Stimulated activated CD4-positive, alpha-beta T cell treated with anti-CD3 and anti-CD28 coated beads, Interleukin-2, amount 100 ng/mL, for 24 hours (primary cell): ENCODE measurements around the gene ANKRD44.

Source experiments
- DNase-seq, 2 donors: peaks; one replicate each; pipeline ENCODE4 v3.0.0-alpha.2; 2020

Gene ANKRD44

DNA sequence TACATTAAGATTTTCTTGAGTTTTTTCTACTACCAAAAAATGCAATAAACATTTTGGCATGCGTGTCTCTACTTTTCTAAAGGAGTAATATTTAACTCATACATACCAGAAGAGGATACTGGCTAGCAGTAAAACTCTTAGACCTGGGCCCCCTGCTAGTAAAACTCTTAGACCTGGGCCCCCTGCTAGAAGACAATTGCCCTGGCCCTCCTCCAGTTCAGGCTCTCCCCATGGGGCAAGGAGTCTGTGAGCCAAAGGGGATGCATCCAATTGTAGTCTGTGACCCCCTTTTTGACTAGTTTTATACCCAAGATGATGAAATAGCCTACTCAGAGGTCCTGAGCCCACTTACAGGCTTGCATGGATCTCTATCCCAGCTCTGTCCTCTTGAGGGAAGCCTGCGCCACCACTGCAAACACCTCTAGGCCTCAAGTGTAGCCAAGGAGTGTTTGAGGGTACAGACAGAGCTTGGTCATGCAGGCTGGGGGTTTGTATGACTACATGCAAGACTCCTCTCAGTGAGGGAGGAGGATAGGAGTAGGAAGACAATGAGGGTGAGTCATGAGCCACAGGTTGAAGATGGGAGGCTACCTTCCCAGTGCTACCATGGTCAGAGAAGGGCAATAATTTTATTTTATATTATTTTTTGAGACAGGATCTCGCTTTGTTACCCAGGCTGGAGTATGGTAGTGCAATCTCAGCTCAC, 338.9 kb downstream of the ANKRD44 start:
- no peak for DNase-seq

DNA sequence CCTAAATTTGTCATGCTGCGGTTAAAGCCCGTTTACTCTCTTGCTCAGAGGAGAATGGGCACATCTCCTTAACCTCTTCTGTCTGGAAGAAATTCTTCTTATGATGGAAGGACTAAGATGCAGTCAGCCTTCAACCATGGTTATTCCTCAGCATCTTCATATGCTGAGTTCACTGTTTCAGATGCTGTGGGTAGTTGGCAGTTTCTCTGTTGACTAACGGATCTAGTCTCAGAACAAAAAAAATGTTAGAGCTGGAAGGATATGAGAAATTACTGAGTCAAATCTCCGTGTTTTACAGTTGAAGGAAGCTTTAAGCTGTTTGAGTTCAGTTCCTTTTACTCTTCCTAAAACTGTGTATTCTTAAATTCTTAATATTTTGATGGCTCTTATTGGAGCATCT, 340.5 kb downstream of the ANKRD44 start:
- DNase-seq = no peak

DNA sequence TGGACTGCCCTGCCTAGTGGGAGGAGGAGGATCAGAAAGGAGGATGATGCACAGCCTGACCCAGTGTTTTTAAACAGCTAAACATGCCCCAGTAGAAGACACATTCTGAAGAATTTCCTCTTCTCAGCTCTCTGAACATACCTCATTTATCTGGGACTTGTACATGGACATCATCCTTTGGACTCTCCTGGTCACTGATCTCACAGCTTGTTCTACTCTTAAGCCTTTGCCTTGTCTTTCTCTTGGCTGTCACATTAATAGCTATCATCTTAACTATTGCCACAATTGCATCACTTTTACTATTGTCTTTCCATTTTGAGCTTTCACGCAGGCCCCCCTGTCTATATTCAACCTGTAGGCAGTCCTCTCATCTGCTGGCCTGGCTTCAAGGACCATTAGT, 342.1 kb downstream of the ANKRD44 start:
- no peak for DNase-seq

DNA sequence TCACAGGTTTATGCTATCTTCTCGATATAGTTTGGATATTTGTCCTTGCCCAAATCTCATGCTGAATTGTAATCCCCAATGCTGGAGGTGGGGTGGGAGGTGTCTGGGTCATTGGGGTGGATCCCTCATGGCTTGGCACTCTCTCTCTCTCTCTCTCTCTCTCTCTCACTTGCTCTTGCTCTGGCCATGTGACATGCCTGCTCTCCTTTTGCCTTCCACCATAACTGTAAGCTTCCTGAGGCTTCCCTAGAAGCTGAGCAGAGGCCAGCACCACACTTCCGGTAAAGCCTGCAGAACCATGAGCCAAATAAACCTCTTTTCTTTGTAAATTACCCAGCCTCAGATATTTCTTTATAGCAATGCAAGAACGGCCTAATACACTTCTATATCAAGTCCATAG, 342.8 kb downstream of the ANKRD44 start:
- DNase-seq = no peak

DNA sequence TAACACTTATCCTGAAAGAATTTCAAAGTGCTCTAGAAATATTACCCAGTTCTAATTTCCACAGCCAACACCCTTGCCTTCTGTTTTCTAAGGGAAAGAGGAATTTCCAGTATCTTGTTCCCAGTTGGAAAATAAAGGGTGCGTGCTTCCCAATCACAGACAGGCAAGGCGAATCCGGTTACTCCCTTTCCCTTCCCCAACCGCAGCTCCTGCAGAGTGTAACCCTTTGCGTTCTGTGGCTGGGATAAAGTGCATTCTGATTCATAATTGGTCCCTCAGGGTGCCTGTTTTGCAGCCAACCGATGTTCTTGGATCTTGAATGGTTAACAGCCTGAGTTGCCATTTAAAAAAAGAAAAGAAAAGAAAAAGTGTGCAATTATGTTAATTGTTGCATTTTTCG, 343.5 kb downstream of the ANKRD44 start:
- DNase-seq = no peak

DNA sequence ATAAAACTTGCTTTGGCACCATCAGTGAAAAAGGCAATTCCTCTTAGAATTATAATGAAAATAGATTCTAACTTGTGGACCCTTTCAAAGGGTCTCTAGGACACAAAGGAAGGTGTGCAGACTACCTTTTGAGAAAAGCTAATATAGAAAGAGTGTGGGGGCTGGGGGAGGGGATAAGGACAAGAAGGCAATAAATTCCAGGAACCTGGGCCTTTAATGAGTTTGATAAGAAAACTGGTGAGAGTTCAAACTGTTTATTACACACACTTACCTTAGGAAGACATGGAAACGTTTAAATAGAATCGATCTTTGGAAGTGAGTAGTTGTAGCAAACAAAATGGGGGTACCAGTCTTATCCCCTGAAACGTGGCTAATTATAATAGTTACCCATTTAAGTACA, 344.5 kb downstream of the ANKRD44 start:
- DNase-seq = no peak

DNA sequence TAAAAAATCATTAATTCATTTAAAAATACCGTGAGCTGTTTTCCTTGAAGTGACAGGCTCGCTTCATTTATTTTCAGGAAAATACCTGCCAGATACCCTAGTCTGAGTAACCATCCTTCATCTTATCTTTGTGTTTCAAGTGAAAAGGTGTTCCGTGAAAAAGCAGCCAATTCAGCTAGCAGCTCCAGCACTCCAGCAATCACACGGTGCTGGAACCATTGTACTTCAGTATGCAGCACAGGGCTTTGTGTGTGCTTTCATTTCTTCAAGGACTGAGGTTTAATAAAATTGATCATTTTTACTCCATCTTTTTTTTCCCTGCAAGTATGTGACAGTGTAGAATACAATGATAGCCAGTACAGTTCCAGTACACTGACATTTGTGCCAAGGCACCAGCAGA, 344.9 kb downstream of the ANKRD44 start:
- no peak for DNase-seq

DNA sequence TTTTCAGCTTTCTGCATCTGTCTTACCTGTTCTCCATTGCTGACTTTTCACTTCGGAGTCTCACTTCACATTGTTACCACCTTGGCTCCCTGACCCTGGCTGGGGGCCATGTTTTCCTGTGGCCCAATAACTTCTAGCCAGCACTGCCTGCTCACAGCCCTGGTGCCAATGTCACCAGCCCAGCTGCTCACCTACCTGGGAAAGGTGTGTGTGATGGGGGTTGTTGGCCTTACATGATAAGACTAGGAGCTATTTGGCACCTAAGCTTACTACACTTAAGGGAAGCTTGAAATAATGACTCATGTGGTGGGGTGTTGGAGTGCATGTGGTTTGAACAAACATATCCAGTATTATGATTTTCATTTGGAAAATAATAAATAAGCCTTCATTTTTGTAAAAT, 346.6 kb downstream of the ANKRD44 start:
- no peak for DNase-seq

DNA sequence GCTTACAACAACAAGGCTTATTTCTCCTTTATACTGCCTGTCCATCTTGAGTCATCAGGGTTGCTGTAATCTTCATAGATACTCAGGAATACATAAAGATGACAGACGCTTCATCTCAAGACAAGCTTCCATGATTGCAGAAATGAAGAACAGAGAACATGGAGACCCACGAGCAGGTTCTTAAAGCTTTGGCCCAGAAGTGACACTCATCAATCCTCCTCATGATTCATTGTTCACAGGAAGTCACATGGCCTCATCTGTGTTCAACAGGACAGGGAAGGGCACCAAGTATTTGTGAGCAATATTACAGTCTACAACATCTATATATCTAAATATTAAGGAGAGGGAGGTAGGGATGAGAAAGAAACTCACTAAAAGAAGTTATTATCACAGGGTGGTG, 347.5 kb downstream of the ANKRD44 start:
- no peak for DNase-seq

DNA sequence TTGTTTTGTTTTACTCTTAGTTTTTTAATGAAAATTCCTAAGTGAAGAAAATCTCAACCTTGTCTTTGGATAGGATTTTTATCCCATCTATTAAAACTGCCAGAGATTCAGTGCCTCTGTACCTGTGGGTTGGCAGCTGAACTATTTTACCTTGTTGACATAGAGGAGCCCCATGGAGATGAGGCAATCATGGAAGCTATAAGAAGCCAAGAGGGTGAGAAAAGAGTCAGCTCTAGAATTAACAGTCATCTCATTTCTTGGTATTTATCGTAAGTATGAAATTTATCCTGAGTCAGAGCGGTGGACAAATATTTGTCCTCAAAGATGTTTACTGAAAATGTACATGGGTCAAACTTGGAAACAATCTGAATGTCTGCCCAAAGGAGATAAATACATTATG, 348.3 kb downstream of the ANKRD44 start:
- no peak for DNase-seq

DNA sequence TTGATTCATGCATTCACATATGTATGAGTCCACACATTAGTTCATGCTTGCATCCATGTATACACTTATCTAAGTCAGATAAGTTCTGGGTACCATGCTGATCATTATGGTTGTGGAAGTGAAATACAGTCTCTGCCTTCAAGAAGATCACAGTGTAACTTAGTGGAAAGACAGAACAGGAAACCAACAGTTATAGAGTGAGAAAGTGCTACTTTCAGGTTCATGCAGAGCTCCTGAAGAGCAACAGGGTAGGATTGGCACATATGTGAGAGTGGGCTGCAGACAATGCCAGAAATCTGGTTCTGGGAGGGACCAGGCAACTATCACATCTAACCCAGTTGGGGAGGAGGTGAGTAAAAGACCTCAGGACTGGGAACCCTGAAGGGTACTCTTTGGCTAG, 348.7 kb downstream of the ANKRD44 start:
- no peak for DNase-seq

DNA sequence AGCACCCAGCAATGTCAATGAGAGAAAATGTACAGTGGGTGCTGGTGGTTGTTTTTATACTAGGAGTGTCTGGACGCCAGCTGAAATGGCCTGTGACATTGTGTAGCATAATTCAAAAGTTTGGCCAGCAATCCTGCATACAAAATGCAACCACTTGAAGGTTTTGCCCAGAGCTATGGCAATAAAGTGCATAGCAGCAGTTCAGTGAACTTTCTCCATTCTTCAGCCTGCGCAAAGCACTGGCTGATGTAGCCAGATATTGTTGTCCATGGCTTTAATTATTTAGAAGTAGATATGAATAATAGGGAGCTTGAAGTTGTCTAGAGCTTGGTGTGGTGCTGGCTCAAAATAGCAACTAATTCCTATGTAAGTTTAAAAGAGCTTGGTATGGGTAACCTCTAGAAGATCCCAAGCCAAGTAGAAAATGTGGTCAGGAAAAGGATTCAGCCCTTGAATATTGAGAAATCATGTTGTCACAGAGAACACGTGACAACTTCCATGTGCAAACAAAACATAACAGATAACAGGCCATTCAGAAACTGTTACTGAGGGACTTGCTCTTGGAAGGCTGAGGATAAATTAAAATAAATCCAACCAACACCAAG, 350.7 kb downstream of the ANKRD44 start:
- no peak for DNase-seq

DNA sequence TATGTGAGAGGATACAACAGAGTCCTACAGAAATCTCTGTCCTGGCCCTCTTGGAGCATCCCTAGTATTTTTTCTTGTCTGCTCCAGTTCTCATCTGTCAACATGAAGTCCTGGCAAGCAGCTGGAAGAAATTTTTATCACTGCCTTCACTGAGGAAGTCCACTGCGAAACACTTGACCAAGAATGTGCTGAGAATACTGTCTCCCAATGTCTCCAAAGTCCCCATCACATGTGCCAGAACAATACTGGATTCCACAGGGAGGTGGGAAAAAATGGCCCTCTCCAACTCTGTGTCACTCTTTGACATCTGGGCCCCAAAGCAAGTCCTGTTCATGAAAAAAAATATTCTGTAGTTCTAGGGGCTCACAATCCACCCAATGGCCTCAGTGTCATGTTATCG, 351.3 kb downstream of the ANKRD44 start:
- DNase-seq = no peak

DNA sequence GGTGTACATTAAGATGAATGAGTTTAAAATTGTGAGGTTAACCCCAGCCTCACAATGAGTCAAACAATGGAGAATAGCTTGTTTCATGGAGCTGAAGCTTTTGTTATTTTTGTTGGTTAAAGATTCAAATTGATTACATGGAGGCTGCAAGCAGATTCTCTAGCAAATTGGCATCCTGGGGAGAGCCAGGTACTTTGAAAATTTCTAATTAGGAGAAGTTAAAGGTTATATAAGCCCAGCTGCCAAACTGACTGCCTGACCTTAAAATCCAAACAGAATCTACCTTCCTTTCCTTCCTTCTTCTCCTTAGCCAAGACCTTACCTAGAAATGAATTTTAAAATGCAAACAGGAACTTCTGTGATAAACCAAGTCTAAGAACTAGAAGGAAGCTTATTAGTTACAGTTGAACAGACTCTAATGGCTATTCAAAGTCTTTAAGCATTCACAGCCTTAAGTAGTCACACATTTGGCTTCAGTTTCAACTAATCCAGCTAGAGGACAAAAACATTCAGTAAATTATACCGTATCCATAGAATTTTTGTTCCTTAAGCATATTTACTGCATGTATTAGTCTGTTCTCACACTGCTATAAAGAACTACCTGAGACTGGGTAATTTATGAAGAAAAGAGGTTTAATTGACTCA, 352.6 kb downstream of the ANKRD44 start:
- no peak for DNase-seq

DNA sequence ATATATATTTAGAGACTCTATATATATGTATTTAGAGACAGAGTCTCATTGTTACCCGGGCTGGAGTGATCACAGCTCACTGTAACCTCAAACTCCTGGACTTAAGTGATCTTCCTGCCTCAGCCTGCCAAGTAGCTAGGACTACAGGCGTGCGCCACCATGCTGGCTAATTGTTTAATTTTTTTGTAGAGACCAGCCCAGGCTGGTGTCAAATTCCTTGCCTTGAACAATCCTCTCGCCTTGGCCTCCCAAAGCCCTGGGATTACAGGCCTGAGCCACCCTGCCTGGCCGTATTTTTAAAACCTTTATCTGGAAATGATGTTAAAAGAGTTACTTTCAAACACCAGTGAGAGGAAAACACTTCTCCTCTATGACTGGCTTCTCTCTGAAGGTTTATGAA, 353.1 kb downstream of the ANKRD44 start:
- no peak for DNase-seq

DNA sequence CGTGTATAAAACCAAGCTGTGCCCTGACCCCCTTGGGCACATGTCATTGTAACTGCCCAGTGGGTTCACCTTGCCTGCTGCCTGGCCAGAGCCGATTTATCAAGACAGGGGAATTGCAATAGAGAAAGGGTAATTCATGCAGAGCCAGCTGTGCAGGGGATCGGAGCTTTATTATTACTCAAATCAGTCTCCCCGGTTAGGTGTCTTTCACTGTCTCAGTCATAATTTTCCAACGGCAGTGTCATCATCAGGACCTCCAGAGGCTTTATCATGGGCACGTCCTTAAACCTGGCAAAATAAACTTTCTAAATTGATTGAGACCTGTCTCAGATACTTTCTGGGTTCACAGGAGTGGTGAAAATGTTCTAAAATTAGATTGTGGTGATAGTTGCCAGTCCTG, 354.5 kb downstream of the ANKRD44 start:
- DNase-seq = no peak

DNA sequence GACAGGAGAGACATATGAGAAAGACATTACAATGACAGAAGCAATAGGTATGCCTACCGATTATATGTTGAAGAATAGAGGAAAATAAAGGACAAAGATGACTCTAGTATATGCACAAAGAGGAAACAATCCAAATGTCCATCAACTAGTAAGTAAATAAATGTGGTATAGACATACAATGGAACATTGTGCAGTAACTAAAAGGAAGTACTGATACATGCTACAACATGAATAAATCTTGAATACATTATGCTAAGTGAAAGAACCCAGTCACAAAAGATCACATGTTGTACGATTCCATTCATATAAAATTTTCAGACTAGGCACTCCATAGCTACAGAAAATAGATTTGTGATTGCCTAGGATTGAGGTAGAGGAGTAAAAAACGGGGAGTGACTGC, 355.5 kb downstream of the ANKRD44 start:
- DNase-seq = no peak

DNA sequence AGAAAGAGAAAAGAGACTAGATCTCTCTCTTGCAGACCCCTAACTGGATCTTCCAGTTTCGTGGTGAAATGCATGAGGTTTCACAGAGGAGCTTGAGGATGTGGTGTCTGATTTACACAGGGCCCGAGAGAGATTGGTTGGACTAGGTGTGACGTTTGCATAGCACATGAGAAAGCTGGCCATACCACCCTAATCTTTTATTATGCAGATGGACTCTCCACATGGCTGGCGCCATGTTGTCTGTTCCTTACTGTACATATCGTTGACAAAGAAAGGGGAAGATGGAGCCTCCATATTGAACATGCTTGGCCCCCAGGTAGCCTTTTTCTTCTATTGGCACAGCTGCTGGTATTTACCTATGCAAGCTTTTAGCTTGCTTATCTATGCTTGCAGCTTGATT, 356.6 kb downstream of the ANKRD44 start:
- no peak for DNase-seq

DNA sequence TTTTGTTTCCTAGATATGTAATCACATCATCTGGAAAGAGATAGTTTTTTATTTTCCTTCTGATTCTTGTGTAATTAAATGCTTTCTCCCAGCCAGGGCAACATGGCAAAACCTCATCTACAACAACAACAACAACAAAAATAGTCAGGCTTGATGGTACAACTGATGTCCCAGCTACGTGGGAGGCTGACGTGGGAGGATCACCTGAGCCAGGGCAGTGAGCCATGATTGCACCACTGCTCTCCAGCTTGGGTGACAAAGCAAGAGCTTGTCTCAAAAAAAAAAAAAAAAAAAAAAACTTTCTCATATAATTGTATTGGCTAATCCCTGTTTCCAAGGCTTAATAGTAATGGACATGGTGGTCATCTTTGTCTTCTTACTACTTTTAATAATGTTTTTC, 357.6 kb downstream of the ANKRD44 start:
- DNase-seq = no peak

DNA sequence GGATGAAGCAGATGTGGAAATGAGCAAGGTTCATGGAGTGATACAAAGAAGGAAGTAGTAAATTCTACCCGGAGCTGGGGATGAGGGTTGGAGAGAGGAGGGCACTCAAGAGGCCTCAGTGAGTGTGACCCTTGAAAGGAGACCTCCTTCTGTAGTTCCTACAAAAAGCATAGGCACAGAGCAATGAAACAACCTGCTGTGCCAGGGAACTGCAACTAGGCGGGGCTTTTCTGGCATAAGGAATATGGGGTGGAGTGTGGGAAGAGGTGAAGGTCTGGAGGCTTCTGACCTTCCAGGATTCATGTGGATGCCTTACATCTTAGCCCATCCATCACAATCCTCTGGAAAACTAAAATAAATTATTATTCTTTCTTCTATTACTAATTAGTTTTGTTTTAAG, 358.6 kb downstream of the ANKRD44 start:
- DNase-seq = no peak

DNA sequence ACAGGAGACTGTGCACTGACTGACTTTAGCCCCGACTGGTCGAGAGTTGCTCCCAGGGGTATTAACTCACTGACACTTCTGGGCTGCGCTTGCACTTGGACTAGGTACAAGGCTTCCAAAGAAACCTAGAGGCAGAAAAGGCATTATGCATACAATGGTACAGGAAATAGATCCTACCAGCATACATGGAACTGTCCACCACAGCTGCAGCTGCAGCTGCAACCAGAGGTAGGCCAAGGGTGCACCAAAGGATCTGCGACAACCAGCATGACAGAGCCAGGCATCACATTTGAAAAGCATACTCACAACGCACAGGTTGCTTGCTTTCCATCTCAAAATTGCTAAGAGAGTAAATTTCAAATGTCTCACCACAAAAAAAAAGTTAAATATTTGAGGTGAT, 361.5 kb downstream of the ANKRD44 start:
- DNase-seq = no peak

DNA sequence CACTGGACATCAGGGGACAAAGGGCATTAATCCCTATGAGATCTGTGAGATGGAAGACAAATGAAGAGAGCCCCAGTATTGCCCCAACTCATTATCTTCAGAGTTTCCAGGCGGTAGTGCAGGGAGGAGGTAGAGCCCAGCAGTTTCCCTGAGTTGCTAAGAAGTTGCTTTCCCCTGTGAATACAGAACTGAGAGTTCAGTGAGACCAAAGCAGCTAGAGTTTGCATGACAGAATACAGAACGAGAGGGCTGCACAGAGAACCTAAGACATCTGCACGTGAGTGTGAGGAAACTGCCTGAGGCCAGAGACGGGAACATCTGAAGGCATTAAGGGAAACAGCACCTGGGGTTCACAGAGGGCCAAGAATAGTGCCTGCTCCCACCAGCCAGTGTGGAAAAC, 366.0 kb downstream of the ANKRD44 start:
- no peak for DNase-seq

DNA sequence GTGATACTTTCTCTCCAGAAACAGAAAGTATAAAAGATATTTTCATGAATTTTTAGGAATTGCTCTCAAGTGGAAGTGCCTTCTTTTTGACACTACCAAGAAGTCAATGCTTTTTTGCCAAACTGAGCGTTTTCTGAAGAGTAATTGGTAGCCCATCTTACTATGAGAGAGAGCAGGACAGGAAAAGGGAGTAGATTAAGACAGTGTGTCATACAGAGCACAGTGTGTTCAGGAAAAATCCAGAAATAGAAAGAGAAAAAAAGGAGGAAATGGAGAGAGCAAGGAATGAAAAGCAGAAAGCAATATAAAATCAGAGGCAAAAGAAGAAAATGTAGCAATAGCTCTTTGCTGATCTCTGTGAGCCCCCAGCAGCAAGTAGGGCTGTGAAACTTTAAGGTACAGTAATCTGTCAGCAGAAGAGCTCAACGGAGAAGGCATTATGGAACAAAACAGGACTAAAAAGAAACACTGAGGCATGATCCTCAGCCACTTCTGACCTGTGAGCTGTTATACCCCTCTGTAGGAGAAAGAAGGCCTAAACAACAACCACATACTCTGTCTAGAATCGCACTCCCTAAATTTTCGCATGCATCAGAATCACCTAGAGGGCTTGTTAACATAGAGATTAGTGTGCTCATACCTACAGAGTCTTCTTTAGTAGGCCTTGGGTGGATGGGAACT, 369.0 kb downstream of the ANKRD44 start:
- no peak for DNase-seq

DNA sequence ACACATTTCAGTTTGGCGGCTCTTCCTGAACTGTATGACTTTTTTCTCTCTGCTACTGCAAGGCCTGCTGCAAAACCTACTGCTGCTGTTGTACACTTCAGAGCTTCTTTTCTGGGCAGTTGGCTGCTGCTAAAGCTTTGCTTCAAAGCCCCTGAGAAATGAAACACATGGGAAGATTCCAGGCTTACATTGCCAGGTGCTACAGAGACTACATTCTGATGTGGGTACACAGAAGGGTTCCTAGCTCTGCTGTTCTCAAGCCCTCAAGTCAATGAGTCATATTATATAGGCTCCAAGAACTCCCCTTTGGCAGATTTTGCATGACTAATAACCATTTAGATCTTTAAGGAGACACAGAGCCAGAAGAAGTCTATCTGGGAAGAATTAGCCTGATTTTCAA, 371.2 kb downstream of the ANKRD44 start:
- DNase-seq = no peak
